OCI-LY3 (cell line): Measurements from ENCODE around the gene PALD1.

ENCODE experiments used
- H2AFZ ChIP-seq: fragments of 200-600, 300-600 bp; shearing (Covaris generic); 2 replicates; pipeline ENCODE4 v1.6.0; 2014; ENCODE audit warnings: antibody characterized with exemption, low read depth, low read length
- H3K27ac ChIP-seq: fragments of 200-600, 300-600 bp; sonication (generic); 2 replicates; pipeline ENCODE4 v1.5.1; 2014; ENCODE audit warnings: mild to moderate bottlenecking, low read length, moderate library complexity, mixed read lengths
- H3K27me3 ChIP-seq: fragments of 200-600, 300-600 bp; sonication (generic); 2 replicates; pipeline ENCODE4 v1.6.1; 2014; ENCODE audit warnings: low read depth, low read length, mixed read lengths
- H3K36me3 ChIP-seq: fragments of 200-600, 300-600 bp; sonication (generic); replicated peaks from 2 replicates; pipeline ENCODE3; 2014; ENCODE audit warnings: low read depth, low read length, mixed read lengths
- H3K4me1 ChIP-seq: fragments of 300-600, 200-600 bp; sonication (generic); 2 replicates; pipeline ENCODE4 v1.6.1; 2014; ENCODE audit warnings: low read length, mixed read lengths
- H3K4me2 ChIP-seq: fragments of 200-600, 300-600 bp; sonication (generic); 2 replicates; pipeline ENCODE4 v1.6.1; 2014; ENCODE audit warnings: low read length, mixed read lengths
- H3K4me3 ChIP-seq: fragments of 300-600, 200-600 bp; sonication (generic); 2 replicates; pipeline ENCODE4 v1.5.1; 2014; ENCODE audit warnings: antibody characterized with exemption, mild to moderate bottlenecking, low read length, moderate library complexity
- H3K79me2 ChIP-seq: fragments of 300-600, 200-600 bp; shearing (Covaris generic); 2 replicates; pipeline ENCODE4 v1.6.1; 2014; ENCODE audit warnings: mild to moderate bottlenecking, low read length, mixed read lengths
- H3K9ac ChIP-seq: fragments of 300-600, 200-600 bp; shearing (Covaris generic); 2 replicates; pipeline ENCODE4 v1.6.0; 2014; ENCODE audit warnings: mild to moderate bottlenecking, low read length, moderate library complexity
- H3K9me3 ChIP-seq: fragments of 200-600, 300-600 bp; shearing (Covaris generic); 2 replicates; pipeline ENCODE4 v1.6.1; 2014; ENCODE audit warnings: low read length, mixed read lengths; ENCODE audit not compliant: insufficient read depth
- H4K20me1 ChIP-seq: fragments of 200-600, 300-600 bp; sonication (generic); 2 replicates; pipeline ENCODE4 v1.6.1; 2016; ENCODE audit warnings: low read length, mixed read lengths; ENCODE audit not compliant: insufficient read depth
- EZH2phosphoT487 ChIP-seq: fragments of 200-600 bp; shearing (Covaris generic); IDR thresholded peaks from 2 replicates; pipeline ENCODE4 v1.6.1; 2018; ENCODE audit warnings: antibody characterized with exemption, mixed run types, low read depth
- TF ChIP-seq, protein P1 (sequence below): fragments of 200-600, 300-600 bp; sonication (generic); IDR thresholded peaks from 2 replicates; pipeline ENCODE4 v1.5.1; 2014; ENCODE audit warnings: antibody characterized with exemption, low read length, low read depth

PALD1 gene

DNA sequence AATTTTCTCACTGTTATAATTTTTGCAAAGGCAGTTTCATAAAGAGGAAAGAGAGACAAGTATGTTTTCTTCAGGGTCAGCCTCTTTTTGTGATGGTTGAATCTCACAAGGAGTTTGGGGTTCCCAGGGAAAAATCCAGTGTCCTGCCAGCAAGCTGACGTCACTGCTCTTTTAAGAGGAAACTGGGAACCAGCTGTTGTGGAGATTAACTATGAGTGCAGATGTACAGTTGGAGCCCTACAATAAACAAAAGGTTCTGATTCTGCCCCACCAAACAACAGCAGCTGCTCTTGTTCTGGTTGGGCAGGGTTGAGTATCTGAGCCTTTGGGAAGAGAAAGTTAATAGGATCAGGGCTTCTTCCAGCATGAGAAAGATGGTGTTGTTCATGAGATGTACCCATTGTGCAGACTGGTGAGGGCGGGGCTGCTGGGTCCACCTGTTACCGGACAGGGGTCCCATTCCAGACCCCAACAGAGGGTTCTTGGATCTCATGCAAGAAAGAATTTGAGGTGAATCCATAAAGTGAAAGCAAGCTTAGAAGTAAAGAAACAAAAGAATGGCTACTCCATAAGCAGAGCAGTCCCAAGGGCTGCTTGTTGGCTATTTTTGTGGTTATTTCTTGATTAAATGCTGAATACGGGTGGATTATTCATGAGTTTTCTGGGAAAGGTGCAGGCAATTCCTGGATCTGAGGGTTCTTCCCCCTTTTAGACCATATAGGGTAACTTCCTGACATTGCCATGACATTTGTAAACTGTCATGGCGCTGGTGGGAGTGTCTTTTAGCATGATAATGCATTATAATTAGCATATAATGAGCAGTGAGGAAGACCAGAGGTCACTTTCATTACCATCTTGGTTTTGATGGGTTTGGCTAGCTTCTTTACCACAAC, 111.4 kb downstream of the PALD1 start:
- no peaks in the 10 kb centered on the region for H4K20me1 ChIP-seq

DNA sequence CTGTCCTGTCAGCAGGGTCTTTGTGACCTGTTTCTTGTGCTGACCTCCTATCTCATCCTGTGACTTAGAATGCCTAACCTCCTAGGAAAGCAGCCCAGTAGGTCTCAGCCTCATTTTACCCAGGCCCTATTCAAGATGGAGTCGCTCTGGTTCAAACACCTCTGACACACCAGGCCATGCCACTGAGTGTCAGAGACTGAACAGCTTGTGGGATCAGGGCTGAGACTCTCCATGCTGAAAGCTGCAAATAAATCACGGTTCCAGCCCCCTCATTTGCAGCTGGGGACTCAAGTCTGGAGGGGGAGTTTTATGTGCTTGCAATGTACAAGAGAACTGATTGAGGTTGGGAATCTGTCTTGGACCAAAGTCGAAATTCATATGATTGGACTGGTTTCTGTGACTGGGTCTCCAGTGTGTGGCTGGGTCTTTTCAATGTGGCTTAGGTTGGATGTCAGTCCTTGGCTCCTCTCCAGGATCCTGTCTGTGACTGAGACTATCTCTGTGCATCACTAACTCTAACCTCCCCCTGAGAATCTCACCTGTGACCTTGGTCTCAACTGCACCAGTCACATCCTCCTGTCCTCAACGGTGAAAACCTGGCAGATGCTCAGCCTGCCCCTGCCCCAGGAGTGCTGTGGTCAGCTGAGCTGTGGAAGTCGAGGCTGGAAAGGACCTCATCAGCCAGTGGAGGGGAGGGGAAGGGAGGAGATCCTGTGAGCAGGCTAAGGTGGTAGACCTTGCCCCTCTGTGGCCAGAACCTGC, 112.3 kb downstream of the PALD1 start:
- Histone ChIP-seq H3K36me3 (no peaks in the 10 kb centered on the region), H3K79me2 (no peaks in the 10 kb centered on the region), H3K9me3 (no peaks in the 10 kb centered on the region), H3K4me3 (no peak overlapping the region), H3K27ac (no peak overlapping the region), H3K4me1 (peaks cover 18% of the 10 kb centered on the region), H3K9ac (no peak overlapping the region), H4K20me1 (no peaks in the 10 kb centered on the region), H3K4me2 (no peak overlapping the region), H3K27me3 (peaks cover 7% of the 10 kb centered on the region), H2AFZ (no peak overlapping the region)
- TF ChIP-seq, protein P1, sequence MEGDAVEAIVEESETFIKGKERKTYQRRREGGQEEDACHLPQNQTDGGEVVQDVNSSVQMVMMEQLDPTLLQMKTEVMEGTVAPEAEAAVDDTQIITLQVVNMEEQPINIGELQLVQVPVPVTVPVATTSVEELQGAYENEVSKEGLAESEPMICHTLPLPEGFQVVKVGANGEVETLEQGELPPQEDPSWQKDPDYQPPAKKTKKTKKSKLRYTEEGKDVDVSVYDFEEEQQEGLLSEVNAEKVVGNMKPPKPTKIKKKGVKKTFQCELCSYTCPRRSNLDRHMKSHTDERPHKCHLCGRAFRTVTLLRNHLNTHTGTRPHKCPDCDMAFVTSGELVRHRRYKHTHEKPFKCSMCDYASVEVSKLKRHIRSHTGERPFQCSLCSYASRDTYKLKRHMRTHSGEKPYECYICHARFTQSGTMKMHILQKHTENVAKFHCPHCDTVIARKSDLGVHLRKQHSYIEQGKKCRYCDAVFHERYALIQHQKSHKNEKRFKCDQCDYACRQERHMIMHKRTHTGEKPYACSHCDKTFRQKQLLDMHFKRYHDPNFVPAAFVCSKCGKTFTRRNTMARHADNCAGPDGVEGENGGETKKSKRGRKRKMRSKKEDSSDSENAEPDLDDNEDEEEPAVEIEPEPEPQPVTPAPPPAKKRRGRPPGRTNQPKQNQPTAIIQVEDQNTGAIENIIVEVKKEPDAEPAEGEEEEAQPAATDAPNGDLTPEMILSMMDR = no peak
- TF ChIP-seq EZH2phosphoT487 = no peak

More for the DNA sequence above, 111.4 kb downstream of the PALD1 start:
- H3K4me3 ChIP-seq = no peak overlapping the region
- peaks cover 7% of the 10 kb centered on the region for H3K27me3 ChIP-seq
- H3K36me3 ChIP-seq = no peaks in the 10 kb centered on the region
- H3K27ac ChIP-seq = no peak overlapping the region
- no peak overlapping the region for H3K4me2 ChIP-seq
- peaks cover 18% of the 10 kb centered on the region for H3K4me1 ChIP-seq
- no peak overlapping the region for H2AFZ ChIP-seq
- H3K79me2 ChIP-seq = no peaks in the 10 kb centered on the region
- H3K9ac ChIP-seq = no peak overlapping the region
- TF ChIP-seq EZH2phosphoT487 = no peak
- TF ChIP-seq, protein P1 = no peak
- no peaks in the 10 kb centered on the region for H3K9me3 ChIP-seq

DNA sequence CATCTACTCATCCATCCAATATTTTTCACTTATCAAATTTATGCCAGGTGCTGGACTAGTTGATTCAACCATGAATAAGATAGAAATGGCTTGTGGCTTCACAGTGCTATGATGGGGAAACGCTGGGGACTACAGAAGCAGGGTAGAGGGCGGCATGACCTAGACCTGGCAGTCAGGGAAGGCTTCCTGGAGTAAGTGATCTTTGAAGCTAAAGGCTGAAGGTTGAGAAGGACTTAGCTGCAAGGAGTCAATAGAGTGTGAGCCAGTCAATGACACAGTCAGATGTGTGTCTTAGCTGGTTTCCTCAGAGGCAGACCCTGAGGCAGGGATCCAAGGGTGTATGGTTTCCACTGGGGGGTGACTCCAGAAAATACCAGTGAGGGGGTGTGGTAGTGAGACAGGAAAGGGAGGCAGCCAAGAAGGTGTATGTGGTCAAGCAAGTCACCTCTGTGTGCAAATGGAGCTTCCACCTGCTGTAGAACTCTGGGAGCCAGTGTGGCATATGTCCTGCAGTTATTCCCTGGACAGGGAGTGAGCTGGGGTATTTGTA, 113.7 kb downstream of the PALD1 start:
- H3K79me2 ChIP-seq = no peaks in the 10 kb centered on the region
- H3K4me1 ChIP-seq = peaks cover 14% of the 10 kb centered on the region
- peaks cover 7% of the 10 kb centered on the region for H3K27me3 ChIP-seq
- TF ChIP-seq, protein P1 = no peak
- TF ChIP-seq EZH2phosphoT487 = no peak
- no peaks in the 10 kb centered on the region for H3K36me3 ChIP-seq
- H3K4me2 ChIP-seq = no peak overlapping the region
- H2AFZ ChIP-seq = no peak overlapping the region
- H4K20me1 ChIP-seq = no peaks in the 10 kb centered on the region
- no peak overlapping the region for H3K4me3 ChIP-seq
- no peaks in the 10 kb centered on the region for H3K9me3 ChIP-seq
- H3K9ac ChIP-seq = no peak overlapping the region
- H3K27ac ChIP-seq = no peak overlapping the region
